ENCODE measurements around the gene IRGM. TPM values are rescaled to one million over a fixed set of nuclear protein-coding genes. Genes with fewer than 3 reads are reported as not detected.
"Not testable (repeated sequence)": the region's sequence is repeated elsewhere in the genome, so short reads cannot be mapped to it uniquely, and the experiment has no call there.

The IRGM gene, protein sequence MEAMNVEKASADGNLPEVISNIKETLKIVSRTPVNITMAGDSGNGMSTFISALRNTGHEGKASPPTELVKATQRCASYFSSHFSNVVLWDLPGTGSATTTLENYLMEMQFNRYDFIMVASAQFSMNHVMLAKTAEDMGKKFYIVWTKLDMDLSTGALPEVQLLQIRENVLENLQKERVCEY
- total RNA-seq, result under 1 TPM in 3 of 8 experiments, not detected in 5; 0.05 to 0.52 (median 0.46) TPM

DNA sequence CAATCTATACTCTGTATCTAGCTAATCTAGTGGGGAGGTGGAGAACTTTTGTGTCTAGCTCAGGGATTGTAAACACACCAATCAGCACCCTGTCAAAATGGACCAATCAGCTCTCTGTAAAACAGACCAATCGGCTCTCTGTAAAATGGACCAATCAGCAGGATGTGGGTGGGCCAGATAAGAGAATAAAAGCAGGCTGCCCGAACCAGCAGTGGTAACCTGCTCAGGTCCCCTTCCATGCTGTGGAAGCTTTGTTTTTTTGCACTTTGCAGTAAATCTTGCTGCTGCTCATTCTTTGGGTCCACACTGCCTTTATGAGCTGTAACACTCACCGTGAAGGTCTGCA lies at the start of gene IRGM:
IRGM (plus strand) TSS at position 214 of the 346 bp plus-strand sequence. CDS start 1,603 bp downstream, outside the sequence.
- not testable (repeated sequence) for H3K27ac ChIP-seq; H3K4me3 ChIP-seq; H3K4me1 ChIP-seq (replicated peaks in 1 of 2); ATAC-seq (replicated peaks in 6 of 8)
- 67 to 83% methylated on average over 1 to 2 of the region's 3 CpGs; no CpG with 5 or more reads in 8 of the 10 experiments for WGBS, 10 experiments
- in situ Hi-C loops (cut with MboI; ENCODE audit: low pct_unique_long_range_greater_than_20kb in 2 of 9, low sequenced_read_pairs in 9 of 9, unreplicated experiment in 9 of 9), result loop anchor here in 1 of 9 experiments (10.0 kb wide), 1 partner anchor 51 kb away; no protein-coding TSS in a partner anchor

DNA sequence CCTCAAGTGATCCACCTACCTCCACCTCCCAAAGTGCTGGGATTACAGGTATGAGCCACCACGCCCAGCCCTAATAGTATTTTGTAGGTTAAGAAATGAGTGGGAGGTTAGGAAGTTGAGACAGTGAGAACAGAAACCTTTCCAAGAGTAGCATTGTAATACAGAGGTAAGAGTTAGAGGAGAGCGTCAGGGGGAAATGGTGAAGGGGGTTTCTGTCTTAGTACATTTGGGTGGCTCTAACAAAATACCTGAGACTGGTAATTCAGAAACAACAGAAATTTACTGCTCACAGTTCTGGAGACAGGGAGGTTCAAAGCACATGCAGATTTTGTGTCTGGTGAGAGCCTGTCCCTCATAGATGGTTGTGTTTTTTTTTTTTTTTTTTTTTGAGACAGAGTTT lies 48.9 kb upstream of the IRGM start:
- Histone ChIP-seq H3K4me3 (no peak overlapping the region), H3K4me1 (replicated peaks in 1 of 2) (no peaks in the 10 kb centered on the region), H3K27ac (no peak overlapping the region)
- ATAC-seq (replicated peaks in 6 of 8), result no peak
- in situ Hi-C loops (cut with MboI; ENCODE audit: low pct_unique_long_range_greater_than_20kb in 2 of 9, low sequenced_read_pairs in 9 of 9, unreplicated experiment in 9 of 9), result loop anchor here in 1 of 9 experiments (10.0 kb wide), 1 partner anchor 47 kb away; the partner anchor contains the start of gene IRGM
- 40 to 100% (median 100%) methylated on average over 1 to 2 of the region's 2 CpGs; no CpG with 5 or more reads in 2 of the 10 experiments for WGBS, 10 experiments

DNA sequence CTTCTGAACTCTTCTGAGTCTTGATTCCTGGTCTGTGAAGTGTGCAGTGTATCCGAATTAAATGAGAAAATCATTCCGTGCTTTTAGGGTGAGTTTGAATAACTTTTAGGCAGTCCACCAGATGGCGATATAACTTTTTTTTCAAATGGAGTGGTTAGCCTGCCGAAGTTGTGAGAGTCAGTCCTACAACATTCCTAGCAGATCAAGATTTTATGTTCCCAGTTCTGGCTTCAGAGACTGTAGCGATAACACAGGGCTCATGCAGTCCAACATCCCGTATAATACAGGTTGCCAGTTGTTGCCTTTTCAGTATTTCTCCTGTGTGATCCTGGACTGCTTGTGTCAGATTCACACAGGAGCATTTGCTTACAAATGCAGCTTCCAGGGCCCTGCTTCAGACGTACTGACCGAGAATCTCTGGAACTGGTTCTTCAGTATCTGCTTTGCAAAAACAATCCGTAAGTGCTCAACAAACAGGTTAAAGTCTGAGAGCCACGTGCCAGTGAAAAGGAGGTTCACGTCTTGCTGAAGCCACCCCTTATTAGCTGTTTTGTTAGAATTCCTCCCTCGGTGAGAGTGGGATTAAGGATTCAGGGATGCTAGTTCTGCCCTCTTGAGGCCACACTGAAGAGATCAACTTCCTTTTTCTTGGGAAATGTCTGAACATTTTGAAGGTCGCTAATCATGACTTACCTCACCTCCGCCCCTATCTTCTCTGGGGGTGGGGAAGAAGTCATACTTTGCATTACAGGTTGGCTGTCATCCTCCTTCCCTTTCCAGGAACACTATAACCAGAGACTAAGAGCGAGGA lies 45.0 kb upstream of the IRGM start:
- 0 to 54% (median 11%) methylated on average over 1 to 12 of the region's 15 CpGs; no CpG with 5 or more reads in 2 of the 10 experiments for WGBS, 10 experiments
- H3K4me1 ChIP-seq (replicated peaks in 1 of 2), result no peaks in the 10 kb centered on the region
- no peak overlapping the region for H3K27ac ChIP-seq
- H3K4me3 ChIP-seq, result peak overlapping the region; percentile 1 to 33 (median 21)
- ATAC-seq (replicated peaks in 6 of 8), result peak; percentile 28 to 97 (median 82)
- in situ Hi-C loops (cut with MboI; ENCODE audit: low pct_unique_long_range_greater_than_20kb in 2 of 9, low sequenced_read_pairs in 9 of 9, unreplicated experiment in 9 of 9), result loop anchor here in 1 of 9 experiments (25.0 kb wide), 1 partner anchor 239 kb away; no protein-coding TSS in a partner anchor

DNA sequence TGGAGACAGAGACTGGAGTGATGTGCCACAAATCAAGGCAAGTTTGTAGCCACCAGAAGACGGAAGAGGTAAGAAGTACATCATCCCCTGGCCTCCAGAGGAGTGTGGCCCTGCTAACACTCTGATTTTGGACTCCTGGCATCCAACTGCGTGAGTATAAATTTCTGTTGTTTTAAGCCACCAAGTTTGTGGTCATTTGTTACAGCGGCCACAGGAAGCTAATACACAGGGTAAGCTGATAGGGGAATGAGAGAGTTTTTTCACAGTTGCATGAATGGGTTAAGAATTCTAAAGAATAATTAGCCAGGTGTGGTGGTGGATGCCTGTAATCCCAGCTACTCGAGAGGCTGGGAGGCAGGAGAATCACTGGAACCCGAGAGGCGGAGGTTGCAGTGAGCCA lies 41.9 kb upstream of the IRGM start:
- WGBS, 10 experiments, result 72 to 100% (median 87%) methylated on average over 2 to 6 of the region's 6 CpGs; no CpG with 5 or more reads in 1 of the 10 experiments
- Histone ChIP-seq H3K4me3 (no peak overlapping the region), H3K27ac (no peak overlapping the region), H3K4me1 (replicated peaks in 1 of 2) (no peaks in the 10 kb centered on the region)
- in situ Hi-C loops (cut with MboI; ENCODE audit: low pct_unique_long_range_greater_than_20kb in 2 of 9, low sequenced_read_pairs in 9 of 9, unreplicated experiment in 9 of 9), result loop anchor here in 1 of 9 experiments (25.0 kb wide), 1 partner anchor 242 kb away; no protein-coding TSS in a partner anchor
- ATAC-seq (replicated peaks in 6 of 8), result no peak

DNA sequence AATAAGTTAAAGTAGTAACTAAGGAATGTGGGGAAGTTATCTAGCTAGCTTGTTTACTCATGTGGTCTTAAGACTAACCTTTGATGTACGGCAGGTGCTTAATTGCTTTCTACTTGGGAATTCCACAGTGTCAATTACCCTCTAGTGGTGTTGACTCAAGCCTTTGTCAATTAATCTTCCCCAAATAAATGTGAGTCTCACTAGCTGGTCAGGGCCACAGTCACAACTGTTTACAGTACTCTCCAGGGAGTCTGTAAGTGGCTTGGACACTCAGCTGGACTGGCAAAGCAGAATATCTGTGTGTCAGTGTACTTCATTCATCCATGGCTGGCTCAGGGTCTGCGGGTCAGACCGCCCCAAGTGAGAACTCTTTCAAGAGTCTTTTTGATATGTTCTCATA lies 37.0 kb upstream of the IRGM start:
- Histone ChIP-seq H3K4me1 (replicated peaks in 1 of 2) (no peaks in the 10 kb centered on the region), H3K27ac (no peak overlapping the region), H3K4me3 (no peak overlapping the region)
- WGBS, 10 experiments, result 75 to 91% (median 83%) methylated on average over 1 to 3 of the region's 3 CpGs; no CpG with 5 or more reads in 5 of the 10 experiments
- ATAC-seq (replicated peaks in 6 of 8), result no peak
- in situ Hi-C loops (cut with MboI; ENCODE audit: low pct_unique_long_range_greater_than_20kb in 2 of 9, low sequenced_read_pairs in 9 of 9, unreplicated experiment in 9 of 9), result loop anchor here in 1 of 9 experiments (25.0 kb wide), 1 partner anchor 247 kb away; no protein-coding TSS in a partner anchor

DNA sequence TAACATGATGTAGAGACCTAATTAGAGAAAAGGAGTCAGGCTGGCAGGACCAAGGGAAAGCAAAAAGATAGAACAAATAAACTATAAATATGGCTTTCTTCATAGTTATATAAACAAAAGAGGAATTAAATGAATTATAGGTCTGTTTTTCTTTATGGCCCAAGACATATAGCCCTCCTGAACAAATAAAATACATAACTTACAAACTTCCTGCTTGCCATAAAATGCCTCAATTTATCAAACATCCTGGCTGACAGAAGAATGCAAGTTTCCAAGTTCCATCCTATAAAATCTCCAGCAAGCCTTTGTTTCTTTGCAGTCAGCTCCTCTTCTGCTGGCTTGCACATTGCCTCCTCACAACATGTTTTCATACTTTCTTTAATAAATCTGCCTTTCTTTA lies 31.3 kb upstream of the IRGM start:
- Histone ChIP-seq H3K4me1 (replicated peaks in 1 of 2) (no peaks in the 10 kb centered on the region), H3K4me3 (no peak overlapping the region), H3K27ac (no peak overlapping the region)
- in situ Hi-C loops (cut with MboI; ENCODE audit: low pct_unique_long_range_greater_than_20kb in 2 of 9, low sequenced_read_pairs in 9 of 9, unreplicated experiment in 9 of 9), result loop anchor here in 1 of 9 experiments (25.0 kb wide), 1 partner anchor 253 kb away; no protein-coding TSS in a partner anchor
- ATAC-seq (replicated peaks in 6 of 8), result no peak

DNA sequence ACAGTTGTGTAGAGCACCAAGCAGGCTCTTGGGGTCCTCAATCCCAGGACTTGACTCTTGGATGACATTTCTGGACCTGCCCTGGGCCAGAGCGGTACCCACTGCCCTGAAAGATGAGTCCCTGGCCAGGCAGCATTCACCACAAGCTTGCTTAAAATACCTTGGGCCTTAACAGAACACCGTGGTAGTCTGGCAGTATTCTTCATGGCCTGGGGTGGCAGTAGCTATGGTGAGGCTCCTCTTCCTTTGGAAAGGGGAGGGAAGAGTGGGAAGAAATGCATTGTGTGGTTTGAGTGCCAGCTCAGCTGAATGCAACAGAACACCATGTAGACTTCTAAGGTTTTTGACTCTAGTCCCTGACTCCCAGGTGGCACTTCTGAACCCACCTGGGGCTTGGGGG lies 29.4 kb upstream of the IRGM start:
- in situ Hi-C loops (cut with MboI; ENCODE audit: low pct_unique_long_range_greater_than_20kb in 2 of 9, low sequenced_read_pairs in 9 of 9, unreplicated experiment in 9 of 9), result loop anchor here in 1 of 9 experiments (25.0 kb wide), 1 partner anchor 255 kb away; no protein-coding TSS in a partner anchor
- Histone ChIP-seq H3K4me1 (replicated peaks in 1 of 2) (no peaks in the 10 kb centered on the region), H3K27ac (no peak overlapping the region), H3K4me3 (no peak overlapping the region)
- ATAC-seq (replicated peaks in 6 of 8), result no peak
- 17 to 77% (median 71%) methylated on average over 1 to 2 of the region's 2 CpGs; no CpG with 5 or more reads in 7 of the 10 experiments for WGBS, 10 experiments

DNA sequence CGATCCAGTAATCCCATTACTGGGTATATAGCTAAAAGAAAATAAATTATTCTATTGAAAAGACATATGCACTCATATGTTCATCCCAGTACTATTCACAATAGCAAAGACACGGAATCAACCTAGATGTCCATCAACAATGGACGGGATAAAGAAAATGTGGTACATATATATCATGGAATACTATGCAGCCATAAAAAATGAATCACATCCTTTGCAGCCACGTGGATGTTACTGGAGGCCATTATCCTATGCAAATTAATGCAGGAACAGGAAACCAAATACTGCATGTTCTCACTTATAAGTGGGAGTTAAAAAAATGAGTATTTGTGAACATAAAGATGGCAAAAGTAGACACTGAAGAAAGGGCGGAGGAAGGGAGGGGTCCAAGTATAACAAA lies 16.6 kb upstream of the IRGM start:
- 20 to 80% (median 63%) methylated on average over 3 to 5 of the region's 5 CpGs; no CpG with 5 or more reads in 3 of the 10 experiments for WGBS, 10 experiments
- in situ Hi-C loops (cut with MboI; ENCODE audit: low pct_unique_long_range_greater_than_20kb in 2 of 9, low sequenced_read_pairs in 9 of 9, unreplicated experiment in 9 of 9), result no loop called here
- Histone ChIP-seq H3K4me3 (no peak overlapping the region), H3K27ac (no peak overlapping the region), H3K4me1 (replicated peaks in 1 of 2) (no peaks in the 10 kb centered on the region)
- no peak for ATAC-seq (replicated peaks in 6 of 8)

DNA sequence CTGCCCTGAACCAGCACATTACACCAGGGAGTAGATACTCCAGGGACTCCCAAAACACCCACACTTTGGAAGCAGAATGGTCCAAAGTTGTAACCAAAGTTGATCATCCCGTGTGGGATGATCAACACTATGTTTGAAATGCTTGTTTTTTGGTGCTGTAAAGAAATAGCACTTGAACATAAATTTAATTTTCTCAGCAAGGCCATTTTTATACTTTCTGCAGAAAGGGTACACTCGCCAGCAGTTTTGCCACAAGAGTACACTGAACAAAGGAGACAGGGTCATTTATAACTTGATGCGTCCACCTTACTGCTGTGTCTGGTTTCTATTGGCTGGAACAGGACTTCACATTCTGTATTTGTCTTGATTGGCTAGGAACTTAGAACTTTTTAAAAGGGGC lies 14.5 kb upstream of the IRGM start:
- in situ Hi-C loops (cut with MboI; ENCODE audit: low pct_unique_long_range_greater_than_20kb in 2 of 9, low sequenced_read_pairs in 9 of 9, unreplicated experiment in 9 of 9); H3K4me1 ChIP-seq (replicated peaks in 1 of 2); H3K4me3 ChIP-seq; H3K27ac ChIP-seq; ATAC-seq (replicated peaks in 6 of 8): not testable (repeated sequence)
- WGBS, 10 experiments, result 69% methylated on average over 2 of the region's 3 CpGs; no CpG with 5 or more reads in 9 of the 10 experiments

DNA sequence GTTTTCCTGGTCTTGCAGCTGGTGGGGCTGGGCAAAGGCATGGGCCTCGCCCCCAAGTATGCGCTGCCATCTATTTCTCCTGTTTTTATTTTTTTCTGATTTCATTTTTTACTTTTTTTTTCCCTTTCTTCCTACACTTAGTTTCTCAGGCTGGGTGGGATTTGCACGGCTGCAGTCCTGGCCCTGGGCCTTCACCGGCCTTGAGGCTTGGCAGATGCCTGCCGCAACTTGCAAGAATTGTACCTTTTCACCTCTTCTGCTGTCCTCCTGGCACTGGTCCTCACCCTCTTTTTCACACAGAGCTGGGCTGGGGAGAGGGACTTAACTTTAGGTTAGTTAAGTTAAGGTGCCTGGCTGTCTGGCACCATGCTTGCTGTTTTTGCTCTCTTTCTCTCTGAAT lies 10.3 kb upstream of the IRGM start:
- Histone ChIP-seq H3K27ac (no peak overlapping the region), H3K4me3 (no peak overlapping the region), H3K4me1 (replicated peaks in 1 of 2) (no peaks in the 10 kb centered on the region)
- in situ Hi-C loops (cut with MboI; ENCODE audit: low pct_unique_long_range_greater_than_20kb in 2 of 9, low sequenced_read_pairs in 9 of 9, unreplicated experiment in 9 of 9), result no loop called here
- WGBS, 10 experiments, result 60 to 95% (median 84%) methylated on average over 1 to 5 of the region's 5 CpGs; no CpG with 5 or more reads in 3 of the 10 experiments
- no peak for ATAC-seq (replicated peaks in 6 of 8)

DNA sequence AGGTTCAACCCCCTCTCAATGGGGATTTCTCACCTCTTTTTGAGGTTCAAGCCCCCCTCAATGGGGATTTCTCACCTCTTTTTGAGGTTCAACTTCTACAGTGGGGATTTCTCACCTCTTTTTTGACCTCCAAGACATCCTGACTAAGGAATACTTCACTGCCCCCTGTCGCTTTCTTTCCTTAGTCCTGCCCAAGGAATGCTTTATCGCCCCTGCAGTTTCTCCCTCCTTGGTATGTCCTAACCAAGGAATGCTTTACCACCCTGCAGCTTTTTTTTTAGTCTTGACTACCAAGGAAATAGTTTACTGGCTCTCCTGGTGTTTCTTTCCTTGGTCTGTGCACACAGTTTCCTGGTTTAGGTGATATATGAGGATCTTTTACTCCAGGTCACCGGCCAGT lies 9.6 kb upstream of the IRGM start:
- Histone ChIP-seq H3K4me3 (no peak overlapping the region), H3K27ac (no peak overlapping the region), H3K4me1 (replicated peaks in 1 of 2) (no peaks in the 10 kb centered on the region)
- WGBS, 10 experiments, result 57 to 100% (median 73%) methylated on average over 1 to 3 of the region's 3 CpGs; no CpG with 5 or more reads in 6 of the 10 experiments
- in situ Hi-C loops (cut with MboI; ENCODE audit: low pct_unique_long_range_greater_than_20kb in 2 of 9, low sequenced_read_pairs in 9 of 9, unreplicated experiment in 9 of 9), result no loop called here
- no peak for ATAC-seq (replicated peaks in 6 of 8)

DNA sequence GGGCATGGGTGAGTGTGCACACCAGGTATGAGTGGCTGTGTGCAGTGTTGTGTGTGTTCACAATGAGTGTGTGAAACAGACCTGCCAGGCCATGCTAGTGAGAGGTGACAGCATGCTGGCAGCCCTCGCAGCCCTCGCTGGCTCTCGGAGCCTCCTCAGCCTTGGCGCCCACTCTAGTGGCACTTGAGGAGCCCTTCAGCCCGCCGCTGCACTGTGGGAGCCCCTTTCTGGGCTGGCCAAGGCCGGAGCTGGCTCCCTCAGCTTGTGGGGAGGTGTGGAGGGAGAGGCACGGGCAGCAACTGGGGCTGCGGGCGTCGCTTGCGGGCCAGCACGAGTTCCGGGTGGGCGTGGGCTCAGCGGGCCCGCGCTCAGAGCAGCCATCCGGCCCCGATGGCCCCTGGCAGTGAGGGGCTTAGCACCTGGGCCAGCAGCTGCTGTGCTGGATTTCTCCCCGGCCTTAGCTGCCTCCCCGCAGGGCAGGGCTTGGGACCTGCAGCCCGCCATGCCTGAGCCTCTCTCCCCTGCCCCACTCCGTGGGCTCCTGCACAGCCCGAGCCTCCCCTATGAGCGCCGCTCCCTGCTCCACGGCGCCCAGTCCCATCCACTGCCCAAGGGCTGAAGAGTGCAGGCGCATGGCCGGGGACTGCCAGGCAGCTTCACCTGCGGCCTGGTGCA lies 999 bp upstream of the IRGM start:
- 0 to 91% (median 90%) methylated on average over 1 to 15 of the region's 32 CpGs; no CpG with 5 or more reads in 5 of the 10 experiments for WGBS, 10 experiments
- not testable (repeated sequence) for H3K27ac ChIP-seq; ATAC-seq (replicated peaks in 6 of 8); H3K4me1 ChIP-seq (replicated peaks in 1 of 2); H3K4me3 ChIP-seq
- in situ Hi-C loops (cut with MboI; ENCODE audit: low pct_unique_long_range_greater_than_20kb in 2 of 9, low sequenced_read_pairs in 9 of 9, unreplicated experiment in 9 of 9), result loop anchor here in 1 of 9 experiments (10.0 kb wide), 1 partner anchor 51 kb away; no protein-coding TSS in a partner anchor

All from motor neuron (in vitro differentiated cells).